AG09319 (cell line): Measurements from ENCODE around the gene ABCC6.

Experiments used
- DNase-seq: peaks from one replicate; pipeline ENCODE4 v3.0.0-alpha.2; 2010; ENCODE audit warnings: low read depth; ENCODE audit errors: extremely low read depth
- TF ChIP-seq, protein P1 (sequence below): IDR thresholded peaks from 2 replicates; pipeline ENCODE4 v1.5.1; 2011; ENCODE audit warnings: low read depth, mild to moderate bottlenecking, inconsistent platforms, low read length, moderate library complexity

Gene ABCC6

DNA sequence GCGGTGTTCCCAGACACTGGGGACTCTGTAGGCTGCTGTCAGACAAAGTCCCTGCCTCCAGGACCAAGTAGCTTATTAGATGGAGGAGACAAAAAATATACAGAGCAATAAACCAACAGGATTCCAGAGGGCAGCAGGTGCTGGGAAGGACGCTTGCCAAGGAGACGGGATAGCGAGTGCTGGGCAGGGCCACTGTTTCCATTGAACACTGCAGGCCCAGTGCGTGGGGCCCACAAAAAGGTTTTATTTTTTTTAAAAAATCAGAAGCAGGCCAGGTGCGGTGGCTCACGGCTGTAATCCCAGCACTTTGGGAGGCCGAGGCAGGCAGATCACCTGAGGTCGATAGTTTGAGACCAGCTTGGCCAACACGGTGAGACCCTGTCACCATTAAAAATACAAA is 84.2 kb downstream of the ABCC6 start:
- TF ChIP-seq, protein P1, sequence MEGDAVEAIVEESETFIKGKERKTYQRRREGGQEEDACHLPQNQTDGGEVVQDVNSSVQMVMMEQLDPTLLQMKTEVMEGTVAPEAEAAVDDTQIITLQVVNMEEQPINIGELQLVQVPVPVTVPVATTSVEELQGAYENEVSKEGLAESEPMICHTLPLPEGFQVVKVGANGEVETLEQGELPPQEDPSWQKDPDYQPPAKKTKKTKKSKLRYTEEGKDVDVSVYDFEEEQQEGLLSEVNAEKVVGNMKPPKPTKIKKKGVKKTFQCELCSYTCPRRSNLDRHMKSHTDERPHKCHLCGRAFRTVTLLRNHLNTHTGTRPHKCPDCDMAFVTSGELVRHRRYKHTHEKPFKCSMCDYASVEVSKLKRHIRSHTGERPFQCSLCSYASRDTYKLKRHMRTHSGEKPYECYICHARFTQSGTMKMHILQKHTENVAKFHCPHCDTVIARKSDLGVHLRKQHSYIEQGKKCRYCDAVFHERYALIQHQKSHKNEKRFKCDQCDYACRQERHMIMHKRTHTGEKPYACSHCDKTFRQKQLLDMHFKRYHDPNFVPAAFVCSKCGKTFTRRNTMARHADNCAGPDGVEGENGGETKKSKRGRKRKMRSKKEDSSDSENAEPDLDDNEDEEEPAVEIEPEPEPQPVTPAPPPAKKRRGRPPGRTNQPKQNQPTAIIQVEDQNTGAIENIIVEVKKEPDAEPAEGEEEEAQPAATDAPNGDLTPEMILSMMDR, result no peak
- no peak for DNase-seq

DNA sequence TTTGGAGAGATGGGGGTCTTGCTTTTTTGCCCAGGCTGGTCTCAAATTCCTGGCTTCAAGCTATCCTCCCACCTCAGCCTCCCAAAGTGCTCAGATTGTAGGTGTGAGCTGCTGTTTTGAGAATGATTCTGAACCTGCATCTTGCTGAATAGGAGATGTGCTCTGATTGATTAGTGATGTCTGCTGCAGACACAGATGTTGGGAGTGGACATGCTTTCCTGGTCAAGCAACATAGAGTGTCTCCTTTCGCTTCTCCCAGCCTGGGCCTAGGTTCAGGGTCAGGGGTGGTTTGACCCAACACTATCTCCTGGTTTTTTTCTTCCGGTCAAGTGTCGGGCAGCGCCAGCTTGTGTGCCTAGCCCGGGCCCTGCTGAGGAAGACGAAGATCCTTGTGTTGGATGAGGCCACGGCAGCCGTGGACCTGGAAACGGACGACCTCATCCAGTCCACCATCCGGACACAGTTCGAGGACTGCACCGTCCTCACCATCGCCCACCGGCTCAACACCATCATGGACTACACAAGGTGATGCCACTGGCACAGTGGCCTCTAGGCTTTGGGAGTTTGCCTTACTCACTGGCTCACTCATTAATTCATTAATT is 85.2 kb downstream of the ABCC6 start:
- TF ChIP-seq, protein P1, result no peak
- DNase-seq, result no peak

DNA sequence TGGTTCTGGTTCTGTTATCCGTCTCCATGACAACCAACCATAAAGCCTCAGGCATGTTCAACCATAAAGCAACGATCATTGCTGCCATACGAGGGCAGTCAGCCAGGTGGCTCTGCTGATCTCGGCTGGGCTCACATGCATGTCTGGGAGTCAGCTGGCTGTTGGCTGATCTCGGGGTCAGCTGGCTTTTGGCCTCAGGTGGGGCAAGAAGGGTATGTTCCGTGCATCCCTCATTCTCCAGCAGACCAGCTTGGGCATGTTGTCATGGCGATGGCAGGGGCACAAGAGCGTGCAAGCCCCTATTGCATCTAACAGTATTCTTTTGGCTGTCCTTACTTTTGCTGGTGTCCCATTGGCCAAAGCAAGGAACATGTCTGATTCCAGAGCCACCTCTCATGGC is 86.2 kb downstream of the ABCC6 start:
- no peak for DNase-seq
- TF ChIP-seq, protein P1, result no peak

DNA sequence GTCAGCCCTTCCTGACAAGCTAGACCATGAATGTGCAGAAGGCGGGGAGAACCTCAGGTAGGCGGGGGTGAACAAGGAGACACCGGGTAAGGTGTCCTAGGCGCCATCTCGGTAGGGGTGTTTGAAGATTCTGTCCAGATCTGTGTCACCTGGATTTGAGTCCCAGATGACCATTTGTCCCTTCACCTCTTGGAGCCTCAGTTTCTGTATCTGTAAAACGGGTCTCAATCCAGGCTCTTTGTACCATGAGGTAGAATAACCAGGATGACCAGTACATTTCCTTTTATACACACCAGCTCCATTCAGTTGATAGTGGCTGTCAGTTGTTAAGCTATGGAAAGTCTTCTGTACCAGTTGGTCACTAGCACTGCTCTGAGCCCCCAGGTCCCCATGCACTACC is 86.7 kb downstream of the ABCC6 start:
- TF ChIP-seq, protein P1, result no peak
- no peak for DNase-seq

DNA sequence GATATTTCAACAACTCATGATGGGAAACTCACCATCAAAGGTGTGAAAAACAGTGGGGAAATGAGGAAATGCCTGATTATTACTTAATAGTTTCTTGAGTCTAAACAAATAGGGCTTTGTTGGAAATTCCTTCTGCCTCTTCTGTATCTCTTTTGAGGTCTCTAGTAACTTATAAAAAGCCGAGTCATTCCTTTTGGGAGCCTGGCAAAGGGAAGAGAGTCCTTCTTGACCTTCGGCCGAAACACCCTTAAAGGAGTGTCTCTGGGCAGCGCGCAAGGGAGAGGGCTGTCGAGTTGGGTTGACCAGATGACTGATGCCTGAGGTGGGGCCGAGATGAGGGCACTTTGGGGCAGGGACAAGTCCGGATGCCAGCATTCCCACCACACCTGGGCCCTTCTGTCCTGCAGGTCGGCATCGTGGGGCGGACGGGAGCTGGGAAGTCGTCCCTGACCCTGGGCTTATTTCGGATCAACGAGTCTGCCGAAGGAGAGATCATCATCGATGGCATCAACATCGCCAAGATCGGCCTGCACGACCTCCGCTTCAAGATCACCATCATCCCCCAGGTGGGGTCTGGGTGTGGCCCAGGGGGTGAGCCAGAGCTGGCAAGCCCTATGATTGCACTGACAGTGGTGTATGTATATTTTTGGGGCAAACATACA is 89.2 kb downstream of the ABCC6 start:
- DNase-seq, result no peak
- TF ChIP-seq, protein P1, result no peak

DNA sequence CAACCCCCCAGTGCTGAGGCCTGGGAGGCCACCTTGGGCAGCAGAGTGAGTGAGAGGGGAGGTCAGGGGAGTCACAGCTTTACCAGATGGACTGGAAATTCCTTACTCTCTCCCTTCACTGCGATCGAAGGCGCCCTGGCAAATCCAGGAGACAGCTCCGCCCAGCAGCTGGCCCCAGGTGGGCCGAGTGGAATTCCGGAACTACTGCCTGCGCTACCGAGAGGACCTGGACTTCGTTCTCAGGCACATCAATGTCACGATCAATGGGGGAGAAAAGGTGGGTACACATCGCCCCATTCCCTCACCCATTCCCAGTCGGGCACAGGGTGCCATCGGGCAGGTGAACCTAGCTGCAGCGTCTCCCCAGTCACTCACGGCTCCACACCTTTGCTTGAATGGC is 91.6 kb downstream of the ABCC6 start:
- TF ChIP-seq, protein P1, result no peak

DNA sequence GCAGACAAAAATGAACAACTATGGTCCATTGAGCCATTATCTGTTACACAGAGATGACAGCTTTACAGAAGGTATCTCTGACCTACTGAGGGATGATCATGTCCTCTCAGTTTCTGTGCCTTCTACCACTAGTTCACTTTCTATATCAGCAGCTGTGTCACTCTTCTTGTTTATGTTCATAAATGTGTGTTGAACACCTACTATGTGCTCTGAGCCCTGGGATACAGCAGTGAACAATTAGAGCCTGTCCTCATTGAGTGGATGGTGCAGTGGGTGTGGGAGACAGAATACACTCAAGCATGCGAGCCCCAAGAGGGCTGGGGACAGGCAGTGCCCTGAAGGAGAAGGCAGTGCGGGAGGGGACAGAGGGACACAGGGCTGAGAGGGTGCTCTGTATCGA is 92.1 kb downstream of the ABCC6 start:
- no peak for DNase-seq
- TF ChIP-seq, protein P1, result no peak

More for the DNA sequence above, 91.6 kb downstream of the ABCC6 start:
- no peak for DNase-seq
